ENCODE data around the gene TPRN.

DNA sequence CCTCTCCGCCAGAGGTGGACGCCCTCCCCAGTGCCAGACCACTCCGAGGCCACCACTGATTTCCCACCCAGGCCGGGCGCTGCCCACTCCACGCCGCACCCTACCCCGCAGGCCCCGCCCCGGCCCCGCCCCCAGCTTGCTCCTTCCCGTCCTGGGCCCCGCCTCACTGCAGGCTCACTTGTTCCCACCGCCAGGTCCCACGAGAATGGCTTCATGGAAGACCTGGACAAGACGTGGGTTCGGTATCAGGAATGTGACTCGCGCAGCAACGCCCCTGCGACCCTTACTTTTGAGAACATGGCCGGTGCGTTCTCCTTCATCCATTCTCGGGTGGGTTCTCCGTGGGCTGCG is 37.2 kb downstream of the TPRN start:
- TF ChIP-seq, protein P1, sequence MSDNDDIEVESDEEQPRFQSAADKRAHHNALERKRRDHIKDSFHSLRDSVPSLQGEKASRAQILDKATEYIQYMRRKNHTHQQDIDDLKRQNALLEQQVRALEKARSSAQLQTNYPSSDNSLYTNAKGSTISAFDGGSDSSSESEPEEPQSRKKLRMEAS (IDR thresholded peaks at IDR 0.05; ENCODE audit: low read depth) = no peak
- TF ChIP-seq JUND (IDR thresholded peaks at IDR 0.05) (no peak), TAF1 (IDR thresholded peaks at IDR 0.05; ENCODE audit: borderline replicate concordance, low read depth, low read length) (no peak), FOSL2 (IDR thresholded peaks at IDR 0.05; ENCODE audit: borderline replicate concordance, low read depth) (no peak)
- TF ChIP-seq, protein P2, sequence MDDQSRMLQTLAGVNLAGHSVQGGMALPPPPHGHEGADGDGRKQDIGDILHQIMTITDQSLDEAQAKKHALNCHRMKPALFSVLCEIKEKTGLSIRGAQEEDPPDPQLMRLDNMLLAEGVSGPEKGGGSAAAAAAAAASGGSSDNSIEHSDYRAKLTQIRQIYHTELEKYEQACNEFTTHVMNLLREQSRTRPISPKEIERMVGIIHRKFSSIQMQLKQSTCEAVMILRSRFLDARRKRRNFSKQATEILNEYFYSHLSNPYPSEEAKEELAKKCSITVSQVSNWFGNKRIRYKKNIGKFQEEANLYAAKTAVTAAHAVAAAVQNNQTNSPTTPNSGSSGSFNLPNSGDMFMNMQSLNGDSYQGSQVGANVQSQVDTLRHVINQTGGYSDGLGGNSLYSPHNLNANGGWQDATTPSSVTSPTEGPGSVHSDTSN (IDR thresholded peaks at IDR 0.05) = no peak
